Omental fat pad (tissue), 4 donors: Measurements from ENCODE around the gene PRC1. TPM values are rescaled to one million over a fixed set of nuclear protein-coding genes. Genes with fewer than 3 reads are reported as not detected.

Source experiments
- ATAC-seq: fragments of 150-250 bp; one replicate; pipeline ENCODE4 v1.9.1; 2016; ENCODE audit warnings: mild to moderate bottlenecking, moderate library complexity; ENCODE audit not compliant: low FRiP score
- DNase-seq: peaks from one replicate; pipeline ENCODE4 v3.0.0-alpha.2; 2019; ENCODE audit warnings: low spot score
- CTCF ChIP-seq, 3 donors: fragments of 450-650 bp; IDR thresholded peaks; one replicate each; pipeline ENCODE4 v1.5.1; 2016 to 2017; ENCODE audit warnings: antibody characterized with exemption in 3 of 3, mild to moderate bottlenecking in 3 of 3, moderate library complexity in 2 of 3
- small RNA-seq: library from RNA; depleted of rRNA; stranded (forward); fragments of <200 nt; gene quantifications from one replicate; pipeline ENCODE3, GENCODE V24; 2016
- total RNA-seq, 4 donors: library from RNA; depleted of rRNA; stranded (reverse); fragments of >200 nt; gene quantifications; one replicate each; pipeline ENCODE4 v1.1.0, GENCODE V29; 2016

The PRC1 gene
- total RNA-seq, 4 donors from 2014 or later: 3.5 to 26.2 (median 11.9) TPM

- no peak for DNase-seq
- no peak for ATAC-seq
Observed at GRCh38 chr15:90918034-90918788, 76.1 kb downstream of the PRC1 start.

GRCh38 chr15:90917569-90917968, 76.8 kb downstream of the PRC1 start:
- DNase-seq: no peak
- TF ChIP-seq CTCF (IDR thresholded peaks at IDR 0.05): no peak
- ATAC-seq: no peak

More at GRCh38 chr15:90918034-90918788, 76.1 kb downstream of the PRC1 start:
- TF ChIP-seq CTCF (IDR thresholded peaks at IDR 0.05): no peak

GRCh38 chr15:90916461-90916860, 77.9 kb downstream of the PRC1 start:
- no peak for ATAC-seq
- no peak for DNase-seq
- TF ChIP-seq CTCF (IDR thresholded peaks at IDR 0.05): no peak

Small RNA genes lying within 50 kb of the gene (small RNA-seq; reads per million reads assigned to genes)
- not detected for gene RF00019

Other genes with a start within 250 kb of the PRC1 start
- 100 to 1,000 TPM in 2 of 4 donors, 10 to 100 TPM in 2; 58.7 to 121 (median 92.3) TPM for gene FURIN, start 125.9 kb downstream of the PRC1 start, total RNA-seq
- 100 to 1,000 TPM in 1 of 4 donors, 10 to 100 TPM in 3; 57.0 to 146 (median 77.2) TPM for gene FES, start 110.0 kb downstream of the PRC1 start, total RNA-seq
- gene MAN2A2, start 91.2 kb downstream of the PRC1 start, total RNA-seq: 10 to 100 TPM; 32.9 to 90.3 (median 66.4) TPM
- gene HDDC3, start 62.0 kb downstream of the PRC1 start, total RNA-seq: 10 to 100 TPM; 11.2 to 27.3 (median 18.0) TPM
- gene UNC45A, start 59.2 kb downstream of the PRC1 start, total RNA-seq: 10 to 100 TPM; 40.8 to 61.5 (median 48.8) TPM
- 1 to 10 TPM; 2.6 to 6.6 (median 5.0) TPM for gene RCCD1, start 39.7 kb downstream of the PRC1 start, total RNA-seq
- 10 to 100 TPM in 1 of 4 donors, 1 to 10 TPM in 3; 4.7 to 12.4 (median 8.0) TPM for gene VPS33B, start 28.1 kb upstream of the PRC1 start, total RNA-seq
- gene SV2B, start 105.7 kb upstream of the PRC1 start, total RNA-seq: 1 to 10 TPM; 1.3 to 9.6 (median 4.2) TPM